ENCODE results near the gene SLC46A3.
"Not testable (repeated sequence)": the region's sequence is repeated elsewhere in the genome, so short reads cannot be mapped to it uniquely, and the experiment has no call there.

Gene SLC46A3

DNA sequence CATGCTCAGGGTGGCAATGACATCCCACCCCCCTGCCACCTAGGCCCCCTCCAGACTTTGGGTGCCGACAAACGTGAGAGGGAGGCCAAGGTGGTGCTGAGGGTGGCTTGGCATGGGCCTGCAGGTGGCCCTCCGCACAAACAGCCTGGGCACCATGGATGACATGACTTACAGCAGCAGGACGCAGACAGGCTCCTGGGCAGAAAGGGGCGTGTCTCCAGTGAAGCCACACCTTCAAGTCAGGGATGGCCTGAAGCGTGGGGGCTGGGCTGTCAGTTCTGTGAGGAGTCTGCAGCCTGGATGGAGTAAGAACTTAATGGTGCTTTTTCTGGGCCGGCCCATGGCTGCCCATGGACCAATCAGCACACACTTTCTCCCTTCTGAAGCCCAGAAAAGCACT is 34.5 kb downstream of the SLC46A3 start:
- no peak overlapping the region for H2AFZ ChIP-seq (ENCODE audit: low read depth, low read length)
- peaks cover 21% of the 10 kb centered on the region for H3K4me1 ChIP-seq (ENCODE audit: low read length)
- TF ChIP-seq EZH2phosphoT487 (IDR thresholded peaks at IDR 0.05; ENCODE audit: low read depth), result no peak
- TF ChIP-seq, protein P1, sequence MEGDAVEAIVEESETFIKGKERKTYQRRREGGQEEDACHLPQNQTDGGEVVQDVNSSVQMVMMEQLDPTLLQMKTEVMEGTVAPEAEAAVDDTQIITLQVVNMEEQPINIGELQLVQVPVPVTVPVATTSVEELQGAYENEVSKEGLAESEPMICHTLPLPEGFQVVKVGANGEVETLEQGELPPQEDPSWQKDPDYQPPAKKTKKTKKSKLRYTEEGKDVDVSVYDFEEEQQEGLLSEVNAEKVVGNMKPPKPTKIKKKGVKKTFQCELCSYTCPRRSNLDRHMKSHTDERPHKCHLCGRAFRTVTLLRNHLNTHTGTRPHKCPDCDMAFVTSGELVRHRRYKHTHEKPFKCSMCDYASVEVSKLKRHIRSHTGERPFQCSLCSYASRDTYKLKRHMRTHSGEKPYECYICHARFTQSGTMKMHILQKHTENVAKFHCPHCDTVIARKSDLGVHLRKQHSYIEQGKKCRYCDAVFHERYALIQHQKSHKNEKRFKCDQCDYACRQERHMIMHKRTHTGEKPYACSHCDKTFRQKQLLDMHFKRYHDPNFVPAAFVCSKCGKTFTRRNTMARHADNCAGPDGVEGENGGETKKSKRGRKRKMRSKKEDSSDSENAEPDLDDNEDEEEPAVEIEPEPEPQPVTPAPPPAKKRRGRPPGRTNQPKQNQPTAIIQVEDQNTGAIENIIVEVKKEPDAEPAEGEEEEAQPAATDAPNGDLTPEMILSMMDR (IDR thresholded peaks at IDR 0.05; ENCODE audit: low read depth, low read length), result no peak
- H4K20me1 ChIP-seq (ENCODE audit: insufficient read depth, low read length), result no peaks in the 10 kb centered on the region
- no peaks in the 10 kb centered on the region for H3K9me3 ChIP-seq (ENCODE audit: insufficient read depth, low read length)
- no peak overlapping the region for H3K4me2 ChIP-seq (ENCODE audit: low read length)
- H3K36me3 ChIP-seq (replicated peaks; ENCODE audit: low read depth, low read length), result no peaks in the 10 kb centered on the region
- no peak overlapping the region for H3K27ac ChIP-seq (ENCODE audit: low read length)
- H3K9ac ChIP-seq (ENCODE audit: low read length), result no peak overlapping the region
- no peaks in the 10 kb centered on the region for H3K79me2 ChIP-seq (ENCODE audit: low read length)
- no peaks in the 10 kb centered on the region for H3K27me3 ChIP-seq (ENCODE audit: low read depth, low read length)
- H3K4me3 ChIP-seq (ENCODE audit: low read length), result no peak overlapping the region

DNA sequence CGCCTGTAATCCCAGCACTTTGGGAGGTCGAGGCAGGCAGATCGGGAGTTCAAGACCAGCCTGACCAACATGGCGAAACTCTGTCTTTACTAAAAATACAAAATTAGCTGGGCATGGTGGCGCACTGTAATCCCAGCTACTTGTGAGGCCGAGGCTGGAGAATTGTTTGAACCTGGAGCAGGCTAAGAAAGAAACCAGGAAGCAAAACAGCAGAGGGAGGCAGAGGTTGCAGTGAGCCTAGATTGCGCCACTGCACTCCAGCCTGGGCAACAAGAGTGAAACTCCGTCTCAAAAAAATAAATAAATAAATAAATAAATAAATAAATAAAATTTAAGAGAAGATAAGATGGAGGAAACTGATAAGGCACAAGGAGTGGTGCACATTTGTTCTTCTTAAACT is 35.6 kb downstream of the SLC46A3 start:
- H3K79me2 ChIP-seq (ENCODE audit: low read length); H3K4me3 ChIP-seq (ENCODE audit: low read length); H3K9ac ChIP-seq (ENCODE audit: low read length); H3K4me2 ChIP-seq (ENCODE audit: low read length); H2AFZ ChIP-seq (ENCODE audit: low read depth, low read length); H3K27ac ChIP-seq (ENCODE audit: low read length); H3K27me3 ChIP-seq (ENCODE audit: low read depth, low read length); H4K20me1 ChIP-seq (ENCODE audit: insufficient read depth, low read length); H3K9me3 ChIP-seq (ENCODE audit: insufficient read depth, low read length); H3K36me3 ChIP-seq (replicated peaks; ENCODE audit: low read depth, low read length): not testable (repeated sequence)
- peaks cover 21% of the 10 kb centered on the region for H3K4me1 ChIP-seq (ENCODE audit: low read length)

DNA sequence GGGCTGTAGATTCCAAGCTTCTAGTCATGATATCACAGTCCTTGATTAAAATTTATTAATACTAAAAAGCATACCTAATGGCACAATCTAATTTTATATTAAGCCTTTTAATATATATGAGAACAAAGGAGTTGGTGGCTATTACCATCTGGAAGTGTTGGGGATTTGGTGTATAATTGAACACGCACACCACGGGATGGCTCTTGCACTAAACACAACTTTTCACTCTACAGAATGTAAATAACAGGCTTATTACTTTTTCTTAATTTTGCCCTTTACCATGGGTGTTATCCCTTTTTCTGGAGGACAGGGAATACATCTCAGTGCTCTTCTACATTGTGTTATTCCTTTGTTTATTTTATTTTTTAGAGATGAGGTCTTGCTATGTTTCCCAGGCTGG is 38.2 kb downstream of the SLC46A3 start:
- H3K4me3 ChIP-seq (ENCODE audit: low read length), result no peak overlapping the region
- H3K4me2 ChIP-seq (ENCODE audit: low read length), result no peak overlapping the region

DNA sequence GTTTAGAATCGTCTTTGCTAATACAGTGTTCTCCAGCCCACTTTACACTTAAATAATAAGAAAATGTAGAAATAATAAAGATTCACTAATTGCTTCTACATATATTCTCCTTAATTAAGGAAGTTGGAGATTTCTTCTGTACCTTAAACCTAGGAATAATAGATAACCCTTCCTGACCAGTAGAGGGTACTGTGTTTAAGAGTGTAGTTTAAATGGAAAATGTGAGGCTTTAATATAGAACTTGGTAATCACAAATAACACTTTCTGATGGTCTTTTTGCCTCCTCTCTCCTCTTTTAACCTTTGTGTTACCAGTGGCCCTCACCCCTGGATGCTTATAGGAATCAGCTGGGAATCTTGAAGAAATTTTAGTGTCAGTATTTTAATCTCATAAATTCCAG is 39.1 kb downstream of the SLC46A3 start:
- TF ChIP-seq, protein P1 (IDR thresholded peaks at IDR 0.05; ENCODE audit: low read depth, low read length), result peak; percentile 68
- no peak for TF ChIP-seq EZH2phosphoT487 (IDR thresholded peaks at IDR 0.05; ENCODE audit: low read depth)
- no peaks in the 10 kb centered on the region for H3K9me3 ChIP-seq (ENCODE audit: insufficient read depth, low read length)
- no peak overlapping the region for H3K4me2 ChIP-seq (ENCODE audit: low read length)
- H4K20me1 ChIP-seq (ENCODE audit: insufficient read depth, low read length), result no peaks in the 10 kb centered on the region
- no peaks in the 10 kb centered on the region for H3K79me2 ChIP-seq (ENCODE audit: low read length)
- H3K4me1 ChIP-seq (ENCODE audit: low read length), result peaks cover 15% of the 10 kb centered on the region
- H2AFZ ChIP-seq (ENCODE audit: low read depth, low read length), result no peak overlapping the region
- H3K27ac ChIP-seq (ENCODE audit: low read length), result no peak overlapping the region
- no peak overlapping the region for H3K9ac ChIP-seq (ENCODE audit: low read length)
- no peaks in the 10 kb centered on the region for H3K27me3 ChIP-seq (ENCODE audit: low read depth, low read length)
- no peak overlapping the region for H3K4me3 ChIP-seq (ENCODE audit: low read length)
- peaks cover 22% of the 10 kb centered on the region for H3K36me3 ChIP-seq (replicated peaks; ENCODE audit: low read depth, low read length)

More for the DNA sequence above, 38.2 kb downstream of the SLC46A3 start:
- Histone ChIP-seq H2AFZ (ENCODE audit: low read depth, low read length) (no peak overlapping the region), H3K27me3 (ENCODE audit: low read depth, low read length) (no peaks in the 10 kb centered on the region), H3K36me3 (replicated peaks; ENCODE audit: low read depth, low read length) (peaks cover 22% of the 10 kb centered on the region), H4K20me1 (ENCODE audit: insufficient read depth, low read length) (no peaks in the 10 kb centered on the region), H3K9ac (ENCODE audit: low read length) (no peak overlapping the region), H3K27ac (ENCODE audit: low read length) (no peak overlapping the region), H3K4me1 (ENCODE audit: low read length) (peaks cover 15% of the 10 kb centered on the region), H3K9me3 (ENCODE audit: insufficient read depth, low read length) (no peaks in the 10 kb centered on the region), H3K79me2 (ENCODE audit: low read length) (no peaks in the 10 kb centered on the region)
- TF ChIP-seq, protein P1 (IDR thresholded peaks at IDR 0.05; ENCODE audit: low read depth, low read length), result no peak
- no peak for TF ChIP-seq EZH2phosphoT487 (IDR thresholded peaks at IDR 0.05; ENCODE audit: low read depth)

DNA sequence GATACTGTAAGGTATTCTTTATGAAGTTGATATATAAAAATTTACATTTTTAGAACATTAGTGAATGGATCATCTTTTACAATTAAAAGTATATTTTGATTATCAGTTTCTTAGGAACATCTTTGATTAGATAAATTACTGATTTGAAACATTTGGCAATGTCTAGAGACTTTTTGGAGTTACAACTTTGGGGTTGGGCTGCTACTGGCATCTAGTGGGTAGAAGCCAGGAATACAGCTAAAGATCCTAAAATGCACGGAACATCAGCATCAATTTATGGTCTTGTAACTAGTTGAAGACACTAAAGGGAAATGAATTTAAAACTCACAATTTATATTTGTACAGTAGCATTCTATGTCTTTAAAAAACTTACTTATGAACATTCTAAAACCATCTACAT is 40.0 kb downstream of the SLC46A3 start:
- no peaks in the 10 kb centered on the region for H3K79me2 ChIP-seq (ENCODE audit: low read length)
- no peaks in the 10 kb centered on the region for H3K27me3 ChIP-seq (ENCODE audit: low read depth, low read length)
- H2AFZ ChIP-seq (ENCODE audit: low read depth, low read length), result no peak overlapping the region
- H3K4me1 ChIP-seq (ENCODE audit: low read length), result peaks cover 15% of the 10 kb centered on the region
- H3K27ac ChIP-seq (ENCODE audit: low read length), result no peak overlapping the region
- H3K9ac ChIP-seq (ENCODE audit: low read length), result no peak overlapping the region
- H4K20me1 ChIP-seq (ENCODE audit: insufficient read depth, low read length), result no peaks in the 10 kb centered on the region
- H3K9me3 ChIP-seq (ENCODE audit: insufficient read depth, low read length), result no peaks in the 10 kb centered on the region
- peaks cover 30% of the 10 kb centered on the region for H3K36me3 ChIP-seq (replicated peaks; ENCODE audit: low read depth, low read length)
- H3K4me2 ChIP-seq (ENCODE audit: low read length), result no peak overlapping the region
- H3K4me3 ChIP-seq (ENCODE audit: low read length), result no peak overlapping the region
- TF ChIP-seq, protein P1 (IDR thresholded peaks at IDR 0.05; ENCODE audit: low read depth, low read length), result peak; percentile 28
- no peak for TF ChIP-seq EZH2phosphoT487 (IDR thresholded peaks at IDR 0.05; ENCODE audit: low read depth)
